ENCODE data around the gene ATP1B3.

GRCh38 chr3:141862279-141862816 is 14.1 kb upstream of the ATP1B3 start:
- no peak for TF ChIP-seq MIER1 (IDR thresholded peaks at IDR 0.05; ENCODE audit: low read depth)
- no peak for TF ChIP-seq ZNF280B (CRISPR knock-in tag; IDR thresholded peaks at IDR 0.05)
- TF ChIP-seq MXD1 (CRISPR knock-in tag; IDR thresholded peaks at IDR 0.05; ENCODE audit: borderline replicate concordance, poor library complexity, severe bottlenecking), result no peak
- TF ChIP-seq SIRT6 (IDR thresholded peaks at IDR 0.05; ENCODE audit: low read depth, low read length), result no peak
- no peak for TF ChIP-seq HLTF (IDR thresholded peaks at IDR 0.05)
- no peak for TF ChIP-seq REST (IDR thresholded peaks at IDR 0.05; ENCODE audit: borderline replicate concordance)
- no peak for TF ChIP-seq REST (CRISPR knock-in tag; IDR thresholded peaks at IDR 0.05; ENCODE audit: low read depth)
- no peak for TF ChIP-seq POLR2A (conservative IDR thresholded peaks at IDR 0.05)
- no peak for TF ChIP-seq EZH2 (IDR thresholded peaks at IDR 0.05; ENCODE audit: borderline replicate concordance, low read depth, low read length)
- TF ChIP-seq ZNF354B (CRISPR knock-in tag; IDR thresholded peaks at IDR 0.05), result no peak
- no peak for TF ChIP-seq ZBTB11 (CRISPR knock-in tag; IDR thresholded peaks at IDR 0.05)
- TF ChIP-seq ETV6 (IDR thresholded peaks at IDR 0.05; ENCODE audit: borderline replicate concordance in 1 of 2, low read depth in 2 of 2, low read length in 1 of 2), result no peak
- no peak for TF ChIP-seq ETV6 (CRISPR knock-in tag; IDR thresholded peaks at IDR 0.05; ENCODE audit: borderline replicate concordance)
- TF ChIP-seq, protein P1, sequence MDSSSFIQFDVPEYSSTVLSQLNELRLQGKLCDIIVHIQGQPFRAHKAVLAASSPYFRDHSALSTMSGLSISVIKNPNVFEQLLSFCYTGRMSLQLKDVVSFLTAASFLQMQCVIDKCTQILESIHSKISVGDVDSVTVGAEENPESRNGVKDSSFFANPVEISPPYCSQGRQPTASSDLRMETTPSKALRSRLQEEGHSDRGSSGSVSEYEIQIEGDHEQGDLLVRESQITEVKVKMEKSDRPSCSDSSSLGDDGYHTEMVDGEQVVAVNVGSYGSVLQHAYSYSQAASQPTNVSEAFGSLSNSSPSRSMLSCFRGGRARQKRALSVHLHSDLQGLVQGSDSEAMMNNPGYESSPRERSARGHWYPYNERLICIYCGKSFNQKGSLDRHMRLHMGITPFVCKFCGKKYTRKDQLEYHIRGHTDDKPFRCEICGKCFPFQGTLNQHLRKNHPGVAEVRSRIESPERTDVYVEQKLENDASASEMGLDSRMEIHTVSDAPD (CRISPR knock-in tag; IDR thresholded peaks at IDR 0.05), result no peak
- no peak for TF ChIP-seq FOS (IDR thresholded peaks at IDR 0.05; ENCODE audit: extremely low read depth, insufficient read length)
- no peak for TF ChIP-seq HOMEZ (CRISPR knock-in tag; IDR thresholded peaks at IDR 0.05)
